PC-3 (cell line): ENCODE data around the gene SANBR. TPM values are rescaled to one million over a fixed set of nuclear protein-coding genes. Genes with fewer than 3 reads are reported as not detected.

Experiments
- ATAC-seq: fragments of 200-7000 bp; cut with Tn5 transposase; 2 replicates; pipeline ENCODE4 v1.9.1; 2020; ENCODE audit warnings: mild to moderate bottlenecking, moderate library complexity
- BruUV-seq: library from RNA; stranded (reverse); fragments of 400-500 nt; replicated peaks from 2 replicates; lab custom pipeline; 2021; lab: Mats Ljungman, UMichigan
- CTCF ChIA-PET: fragments of 300-600 bp; sonication (Branson Sonifier 250); formaldehyde crosslinking; loops from one replicate; lab custom pipeline; 2022; ENCODE audit warnings: antibody characterized with exemption; lab: Charles Lee
- POLR2A ChIA-PET: fragments of 300-600 bp; sonication (Branson Sonifier 250); formaldehyde crosslinking; loops from one replicate; lab custom pipeline; 2022; ENCODE audit warnings: antibody characterized with exemption; ENCODE audit not compliant: unreplicated experiment; lab: Charles Lee
- DNase-seq: peaks from one replicate; pipeline ENCODE4 v3.0.0-alpha.2; 2015
- H2AFZ ChIP-seq: fragments of 300-600 bp; sonication (generic); 2 replicates; pipeline ENCODE4 v1.6.0; 2016; ENCODE audit warnings: antibody characterized with exemption, low read length
- H3F3A ChIP-seq: fragments of 300-600 bp; sonication (generic); one replicate; pipeline ENCODE4 v1.6.0; 2017; ENCODE audit warnings: antibody characterized with exemption, low read length, control low read depth, mild to moderate bottlenecking; ENCODE audit not compliant: unreplicated experiment
- H3K27ac ChIP-seq: fragments of 300-600 bp; sonication (generic); 2 replicates; pipeline ENCODE4 v1.5.1; 2016; ENCODE audit warnings: mild to moderate bottlenecking, low read length
- H3K27me3 ChIP-seq: fragments of 300-600 bp; sonication (generic); 2 replicates; pipeline ENCODE4 v1.6.1; 2016; ENCODE audit warnings: low read length, mixed read lengths
- H3K36me3 ChIP-seq: fragments of 300-600 bp; sonication (generic); 2 replicates; pipeline ENCODE4 v1.6.1; 2016; ENCODE audit warnings: low read depth, mixed run types, low read length, mixed read lengths
- H3K4me1 ChIP-seq: fragments of 300-600 bp; sonication (generic); 2 replicates; pipeline ENCODE4 v1.5.1; 2016; ENCODE audit warnings: low read length; ENCODE audit not compliant: insufficient read depth
- H3K4me2 ChIP-seq: fragments of 300-600 bp; sonication (generic); 2 replicates; pipeline ENCODE4 v1.6.0; 2016; ENCODE audit warnings: low read length
- H3K4me3 ChIP-seq: fragments of 300-600 bp; sonication (generic); 2 replicates; pipeline ENCODE4 v1.5.1; 2016; ENCODE audit warnings: mild to moderate bottlenecking, low read length, mixed read lengths
- H3K79me2 ChIP-seq: fragments of 300-600 bp; sonication (generic); 2 replicates; pipeline ENCODE4 v1.6.1; 2017; ENCODE audit warnings: low read length, mixed read lengths
- H3K9ac ChIP-seq: fragments of 300-600 bp; sonication (generic); 2 replicates; pipeline ENCODE4 v1.6.0; 2016; ENCODE audit warnings: mild to moderate bottlenecking, low read length
- H3K9me2 ChIP-seq: fragments of 300-600 bp; sonication (generic); replicated peaks from 2 replicates; pipeline ENCODE4 v1.6.1; 2016; ENCODE audit warnings: mixed run types, low read length, mixed read lengths
- H3K9me3 ChIP-seq: fragments of 300-600 bp; sonication (generic); 2 replicates; pipeline ENCODE4 v1.6.1; 2016; ENCODE audit warnings: low read length, mixed read lengths
- H4K20me1 ChIP-seq: fragments of 300-600 bp; sonication (generic); 2 replicates; pipeline ENCODE4 v1.6.1; 2016; ENCODE audit warnings: low read length, mixed read lengths
- EZH2 ChIP-seq: fragments of 300-600 bp; sonication (generic); IDR thresholded peaks from one replicate; pipeline ENCODE4 v1.6.1; 2017; ENCODE audit warnings: antibody characterized with exemption, mild to moderate bottlenecking, low read length; ENCODE audit not compliant: unreplicated experiment
- EZH2phosphoT487 ChIP-seq: fragments of 300-600 bp; sonication (generic); IDR thresholded peaks from 2 replicates; pipeline ENCODE4 v1.6.1; 2018; ENCODE audit warnings: mild to moderate bottlenecking, antibody characterized with exemption, low read length, borderline replicate concordance
- intact Hi-C: fragments of 100-400 bp; cut with micrococcal nuclease; formaldehyde crosslinking; loops from 2 replicates; pipeline ENCODE4 v1.9.0; 2023
- total RNA-seq: library from RNA; depleted of rRNA; stranded (reverse); fragments of >200 nt; gene quantifications from 2 replicates; pipeline ENCODE4 v1.2.3, GENCODE V29; 2014
- TF ChIP-seq, protein P1 (sequence below): fragments of 300-600 bp; sonication (generic); conservative IDR thresholded peaks from 2 replicates; pipeline ENCODE4 v1.5.1; 2017; ENCODE audit warnings: antibody characterized with exemption, low read depth, mild to moderate bottlenecking, low read length

The SANBR gene
- total RNA-seq, 1 experiment from 2014 or later, result 4.8 TPM

DNA sequence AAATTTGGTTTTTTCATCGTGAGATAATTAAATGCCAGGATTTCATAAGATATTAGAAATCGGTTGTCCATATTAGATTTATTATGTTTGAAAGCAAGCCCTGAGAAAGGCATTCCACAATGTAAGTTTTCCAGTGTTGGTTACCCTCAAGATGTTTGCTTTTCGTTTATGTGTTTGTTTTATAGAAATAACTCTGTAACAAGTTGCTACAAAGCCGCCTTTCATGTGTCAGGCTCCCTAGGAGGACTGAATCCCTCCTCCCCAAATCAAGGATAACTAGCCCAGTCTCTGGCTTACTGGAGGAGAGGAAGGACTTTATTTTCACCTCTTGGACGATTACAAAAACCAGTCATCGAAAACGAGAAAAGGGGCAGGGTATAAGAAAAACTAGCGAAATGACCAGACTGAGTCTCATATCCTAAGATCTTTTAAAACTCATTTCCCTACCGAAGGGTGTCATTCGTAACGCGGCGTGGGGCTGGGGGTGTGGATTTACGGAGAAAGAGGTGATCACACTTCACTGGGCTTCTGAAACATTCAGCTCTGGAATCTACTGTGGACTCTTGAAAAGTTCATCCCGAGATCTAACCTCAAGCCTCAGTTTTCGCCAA lies 49.2 kb upstream of the SANBR start:
- BruUV-seq, result TSS peak; percentile 85

GRCh38 chr2:61017003-61017555 lies 48.6 kb upstream of the SANBR start:
- Histone ChIP-seq H3K9me3 (no peaks in the 10 kb centered on the region), H3K36me3 (peaks cover 8% of the 10 kb centered on the region), H2AFZ (peak overlapping the region; percentile 83), H3F3A (peaks cover 4% of the 10 kb centered on the region), H3K9ac (peak overlapping the region; percentile 95), H3K4me1 (peaks cover 37% of the 10 kb centered on the region), H3K4me2 (peak overlapping the region; percentile 89), H3K9me2 (no peaks in the 10 kb centered on the region), H3K4me3 (peak overlapping the region; percentile 95), H3K27me3 (no peaks in the 10 kb centered on the region), H3K27ac (peak overlapping the region; percentile 97), H3K79me2 (peaks cover 78% of the 10 kb centered on the region), H4K20me1 (peaks cover 10% of the 10 kb centered on the region; the same call in 1 of the 2 replicates)
- DNase-seq, result peak; percentile 91
- ChIA-PET POLR2A (interaction anchor here (0.6 kb wide), 1 partner anchor 252 kb away, joined by 15 read pairs; no protein-coding TSS in a partner anchor), CTCF (no interaction called here)
- BruUV-seq, result no TSS peak
- TF ChIP-seq, protein P1, sequence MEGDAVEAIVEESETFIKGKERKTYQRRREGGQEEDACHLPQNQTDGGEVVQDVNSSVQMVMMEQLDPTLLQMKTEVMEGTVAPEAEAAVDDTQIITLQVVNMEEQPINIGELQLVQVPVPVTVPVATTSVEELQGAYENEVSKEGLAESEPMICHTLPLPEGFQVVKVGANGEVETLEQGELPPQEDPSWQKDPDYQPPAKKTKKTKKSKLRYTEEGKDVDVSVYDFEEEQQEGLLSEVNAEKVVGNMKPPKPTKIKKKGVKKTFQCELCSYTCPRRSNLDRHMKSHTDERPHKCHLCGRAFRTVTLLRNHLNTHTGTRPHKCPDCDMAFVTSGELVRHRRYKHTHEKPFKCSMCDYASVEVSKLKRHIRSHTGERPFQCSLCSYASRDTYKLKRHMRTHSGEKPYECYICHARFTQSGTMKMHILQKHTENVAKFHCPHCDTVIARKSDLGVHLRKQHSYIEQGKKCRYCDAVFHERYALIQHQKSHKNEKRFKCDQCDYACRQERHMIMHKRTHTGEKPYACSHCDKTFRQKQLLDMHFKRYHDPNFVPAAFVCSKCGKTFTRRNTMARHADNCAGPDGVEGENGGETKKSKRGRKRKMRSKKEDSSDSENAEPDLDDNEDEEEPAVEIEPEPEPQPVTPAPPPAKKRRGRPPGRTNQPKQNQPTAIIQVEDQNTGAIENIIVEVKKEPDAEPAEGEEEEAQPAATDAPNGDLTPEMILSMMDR, result no peak
- no peak for TF ChIP-seq EZH2phosphoT487
- intact Hi-C loops, result loop anchor here (1.0 to 5.0 kb wide), 2 partner anchors 48 to 135 kb away; partner anchors contain the start of genes REL and SANBR
- peak; percentile 58 for ATAC-seq

More for the DNA sequence above, 49.2 kb upstream of the SANBR start:
- Histone ChIP-seq H4K20me1 (peaks cover 10% of the 10 kb centered on the region; the same call in 1 of the 2 replicates), H3F3A (peaks cover 9% of the 10 kb centered on the region), H3K9me2 (no peaks in the 10 kb centered on the region), H3K9ac (peak overlapping the region; percentile 95), H3K4me3 (peak overlapping the region; percentile 95), H3K4me1 (peaks cover 43% of the 10 kb centered on the region), H3K27me3 (no peaks in the 10 kb centered on the region), H3K27ac (peak overlapping the region; percentile 97), H3K36me3 (peaks cover 7% of the 10 kb centered on the region), H2AFZ (peak overlapping the region; percentile 83), H3K4me2 (peak overlapping the region; percentile 89), H3K9me3 (no peaks in the 10 kb centered on the region), H3K79me2 (peaks cover 73% of the 10 kb centered on the region)
- ChIA-PET POLR2A (interaction anchor here (0.6 kb wide), 1 partner anchor 252 kb away, joined by 15 read pairs; no protein-coding TSS in a partner anchor), CTCF (interaction anchor here (0.7 kb wide), 1 partner anchor 12 kb away, joined by 5 read pairs; no protein-coding TSS in a partner anchor)
- DNase-seq (peak; percentile 34), ATAC-seq (peak; percentile 21)
- TF ChIP-seq EZH2 (no peak), EZH2phosphoT487 (no peak)
- TF ChIP-seq, protein P1, result no peak
- intact Hi-C loops, result loop anchor here (1.0 to 5.0 kb wide), 2 partner anchors 49 to 134 kb away; partner anchors contain the start of genes REL and SANBR
